DND-41 (cell line): ENCODE data around the gene MACROD2.

ENCODE experiments used
- ATAC-seq: fragments of 200-7000 bp; cut with Tn5 transposase; 3 replicates; pipeline ENCODE4 v1.9.1; 2021; ENCODE audit warnings: low read depth; ENCODE audit not compliant: insufficient read depth
- DNase-seq: peaks from one replicate; pipeline ENCODE4 v3.0.0-alpha.2; 2020
- H2AFZ ChIP-seq: 2 replicates; pipeline ENCODE4 v1.6.0; 2012; ENCODE audit warnings: low read depth, low read length
- H3K27ac ChIP-seq: 2 replicates; pipeline ENCODE4 v1.5.1; 2012; ENCODE audit warnings: low read length, inconsistent platforms
- H3K27me3 ChIP-seq: fragments of 200-600 bp; sonication (generic); 2 replicates; pipeline ENCODE4 v1.6.0; 2012; ENCODE audit warnings: low read length, mild to moderate bottlenecking, inconsistent platforms; ENCODE audit not compliant: insufficient read depth, poor library complexity
- H3K36me3 ChIP-seq: 2 replicates; pipeline ENCODE4 v1.5.1; 2012; ENCODE audit warnings: low read length, inconsistent platforms; ENCODE audit not compliant: insufficient read depth
- H3K4me1 ChIP-seq: 2 replicates; pipeline ENCODE4 v1.5.1; 2012; ENCODE audit warnings: mild to moderate bottlenecking, low read length; ENCODE audit not compliant: insufficient read depth
- H3K4me2 ChIP-seq: 2 replicates; pipeline ENCODE4 v1.6.0; 2012; ENCODE audit warnings: mild to moderate bottlenecking, moderate library complexity, low read length, inconsistent platforms; ENCODE audit not compliant: insufficient read depth
- H3K4me3 ChIP-seq, 2 experiments: fragments of 200-600 bp in 1 of 2; shearing (Covaris generic) in 1 of 2; 2 replicates each; pipeline ENCODE4 v1.5.1; 2012 to 2016; ENCODE audit warnings: inconsistent platforms in 2 of 2, low read length in 2 of 2, mild to moderate bottlenecking in 2 of 2, low read depth in 1 of 2, moderate library complexity in 1 of 2
- H3K79me2 ChIP-seq: 2 replicates; pipeline ENCODE4 v1.6.0; 2012; ENCODE audit warnings: low read length, inconsistent platforms; ENCODE audit not compliant: insufficient read depth
- H3K9ac ChIP-seq: 2 replicates; pipeline ENCODE4 v1.6.0; 2012; ENCODE audit warnings: low read depth, mild to moderate bottlenecking, inconsistent platforms, low read length, moderate library complexity
- H3K9me3 ChIP-seq: 2 replicates; pipeline ENCODE4 v1.5.1; 2012; ENCODE audit warnings: low read length, moderate library complexity, mild to moderate bottlenecking, inconsistent platforms; ENCODE audit not compliant: insufficient read depth, severe bottlenecking
- H4K20me1 ChIP-seq: 2 replicates; pipeline ENCODE4 v1.6.0; 2012; ENCODE audit warnings: low read length; ENCODE audit not compliant: insufficient read depth
- CTCF ChIP-seq: IDR thresholded peaks from 2 replicates; pipeline ENCODE4 v1.5.1; 2012; ENCODE audit warnings: borderline replicate concordance, low read length, moderate library complexity, mild to moderate bottlenecking; ENCODE audit not compliant: poor library complexity, severe bottlenecking; ENCODE audit errors: extremely low read depth
- EZH2 ChIP-seq: IDR thresholded peaks from 3 replicates; pipeline ENCODE4 v1.6.1; 2012; ENCODE audit warnings: borderline replicate concordance, low read depth, mild to moderate bottlenecking, moderate library complexity, low read length, inconsistent platforms; ENCODE audit not compliant: severe bottlenecking

Gene MACROD2

GRCh38 chr20:14559612-14560011, 564.3 kb downstream of the MACROD2 start:
- Histone ChIP-seq H4K20me1 (no peaks in the 10 kb centered on the region), H3K4me1 (no peaks in the 10 kb centered on the region), H3K79me2 (no peaks in the 10 kb centered on the region), H3K9me3 (no peaks in the 10 kb centered on the region), H3K9ac (no peak overlapping the region), H3K27me3 (no peaks in the 10 kb centered on the region), H3K4me2 (no peak overlapping the region), H3K27ac (no peak overlapping the region), H2AFZ (no peak overlapping the region), H3K4me3 (no peak overlapping the region), H3K36me3 (no peaks in the 10 kb centered on the region)
- DNase-seq (no peak), ATAC-seq (no peak)
- TF ChIP-seq EZH2: no peak
- TF ChIP-seq CTCF: no peak

GRCh38 chr20:14561741-14562221, 566.5 kb downstream of the MACROD2 start:
- Histone ChIP-seq H3K27ac (no peak overlapping the region), H3K36me3 (no peaks in the 10 kb centered on the region), H3K4me2 (no peak overlapping the region), H3K79me2 (no peaks in the 10 kb centered on the region), H2AFZ (no peak overlapping the region), H3K27me3 (no peaks in the 10 kb centered on the region), H4K20me1 (no peaks in the 10 kb centered on the region), H3K4me3 (no peak overlapping the region), H3K4me1 (no peaks in the 10 kb centered on the region), H3K9me3 (no peaks in the 10 kb centered on the region), H3K9ac (no peak overlapping the region)
- DNase-seq: no peak
- no peak for ATAC-seq
- no peak for TF ChIP-seq CTCF
- no peak for TF ChIP-seq EZH2

GRCh38 chr20:14562981-14563380, 567.7 kb downstream of the MACROD2 start:
- H3K27me3 ChIP-seq: peaks cover 2% of the 10 kb centered on the region
- H3K4me1 ChIP-seq: no peaks in the 10 kb centered on the region
- no peak for TF ChIP-seq CTCF
- no peak for TF ChIP-seq EZH2
- no peak overlapping the region for H3K27ac ChIP-seq
- ATAC-seq: no peak
- no peak overlapping the region for H3K4me2 ChIP-seq
- H3K9ac ChIP-seq: no peak overlapping the region
- no peaks in the 10 kb centered on the region for H3K79me2 ChIP-seq
- no peak overlapping the region for H3K4me3 ChIP-seq
- H3K9me3 ChIP-seq: no peaks in the 10 kb centered on the region
- no peaks in the 10 kb centered on the region for H3K36me3 ChIP-seq
- H4K20me1 ChIP-seq: no peaks in the 10 kb centered on the region
- H2AFZ ChIP-seq: no peak overlapping the region
- no peak for DNase-seq

- Histone ChIP-seq H3K9me3 (no peaks in the 10 kb centered on the region), H4K20me1 (no peaks in the 10 kb centered on the region), H3K27ac (no peak overlapping the region), H3K36me3 (no peaks in the 10 kb centered on the region), H3K27me3 (peaks cover 3% of the 10 kb centered on the region), H2AFZ (no peak overlapping the region), H3K9ac (no peak overlapping the region), H3K4me2 (no peak overlapping the region), H3K4me1 (no peaks in the 10 kb centered on the region), H3K79me2 (no peaks in the 10 kb centered on the region), H3K4me3 (no peak overlapping the region)
- no peak for DNase-seq
- no peak for ATAC-seq
- TF ChIP-seq EZH2 (no peak), CTCF (no peak)
Observed at GRCh38 chr20:14566505-14566904, 571.2 kb downstream of the MACROD2 start.
